GM21737 (cell line): ENCODE results near the gene LTC4S.

Source experiments
- ATAC-seq: cut with Tn5 transposase; IDR thresholded peaks from one replicate; pipeline ENCODE4 v1.9.1; 2021; ENCODE audit warnings: mild to moderate bottlenecking, moderate library complexity; ENCODE audit not compliant: unreplicated experiment

Gene LTC4S

DNA sequence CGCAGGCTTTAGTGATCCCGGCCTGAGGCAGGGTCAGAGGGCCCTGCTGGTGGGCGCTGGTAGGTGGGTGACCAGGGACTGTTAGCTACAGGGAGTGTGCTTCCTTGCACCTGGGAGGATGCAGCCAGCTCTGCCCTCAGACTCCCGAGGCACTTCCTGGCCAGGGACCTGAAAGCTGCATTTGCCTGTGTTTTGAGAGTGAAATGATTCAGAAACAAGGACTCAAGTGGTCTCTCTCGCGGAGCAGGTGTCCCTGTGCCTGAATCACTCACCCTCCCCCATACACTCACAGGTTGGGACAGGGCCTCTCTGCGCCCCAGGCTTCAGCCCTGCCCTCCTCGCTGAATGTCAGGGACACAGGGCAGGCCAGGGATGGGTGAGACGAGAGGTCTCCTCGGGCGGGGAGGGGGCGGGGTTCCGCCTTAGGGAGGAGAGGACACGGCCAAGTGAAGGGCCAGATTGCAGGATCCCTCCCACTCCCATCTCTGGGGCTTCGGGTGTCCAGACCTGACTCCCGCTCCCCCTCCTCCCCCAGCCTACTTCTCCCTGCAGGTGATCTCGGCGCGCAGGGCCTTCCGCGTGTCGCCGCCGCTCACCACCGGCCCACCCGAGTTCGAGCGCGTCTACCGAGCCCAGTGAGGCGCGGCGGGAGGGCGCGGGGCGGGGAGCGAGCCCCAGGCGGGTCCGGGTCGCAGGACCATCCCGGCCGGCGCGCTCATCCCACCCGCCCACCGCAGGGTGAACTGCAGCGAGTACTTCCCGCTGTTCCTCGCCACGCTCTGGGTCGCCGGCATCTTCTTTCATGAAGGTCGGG lies 1.5 kb downstream of the LTC4S start:
- ATAC-seq, result no peak

GRCh38 chr5:179795863-179796833 lies 2.4 kb downstream of the LTC4S start:
- ATAC-seq, result peak; percentile 62

DNA sequence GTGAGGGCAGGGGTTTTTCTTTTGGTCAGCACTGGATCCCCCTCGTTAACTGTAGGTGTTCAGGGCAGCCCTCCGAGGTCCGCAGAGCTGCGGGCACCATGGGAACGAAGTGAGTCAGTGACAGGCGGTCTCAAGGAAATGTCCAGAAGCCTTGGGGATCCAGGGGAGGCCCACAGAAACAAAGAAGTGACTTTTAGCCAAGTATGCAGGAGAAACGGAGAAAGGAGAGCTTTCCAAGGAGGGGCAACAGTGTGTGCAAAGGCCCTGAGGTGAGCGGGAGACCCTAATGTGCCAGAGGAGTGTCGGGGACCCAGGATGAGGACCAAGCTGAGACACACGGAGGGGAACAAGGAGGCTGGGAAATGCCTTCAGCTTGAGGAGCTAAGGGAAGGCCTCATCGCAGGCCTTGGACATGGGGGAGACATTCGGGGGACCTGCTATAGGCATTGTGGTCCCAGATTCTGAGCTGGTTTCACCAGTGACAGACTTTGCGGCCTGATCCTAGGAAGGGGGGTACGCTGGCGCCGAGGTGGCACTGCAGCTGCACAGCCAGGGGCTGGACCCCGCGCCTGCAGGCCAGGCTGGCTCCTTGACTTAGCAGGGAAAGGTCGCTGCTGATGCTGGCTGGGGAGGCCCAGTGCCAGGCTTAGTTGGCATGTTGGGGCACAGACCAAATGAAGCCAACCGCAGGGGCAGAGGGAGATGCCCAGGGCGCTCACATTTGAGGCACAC lies 3.3 kb downstream of the LTC4S start:
- ATAC-seq, result no peak

GRCh38 chr5:179797741-179798140 lies 4.0 kb downstream of the LTC4S start:
- no peak for ATAC-seq

DNA sequence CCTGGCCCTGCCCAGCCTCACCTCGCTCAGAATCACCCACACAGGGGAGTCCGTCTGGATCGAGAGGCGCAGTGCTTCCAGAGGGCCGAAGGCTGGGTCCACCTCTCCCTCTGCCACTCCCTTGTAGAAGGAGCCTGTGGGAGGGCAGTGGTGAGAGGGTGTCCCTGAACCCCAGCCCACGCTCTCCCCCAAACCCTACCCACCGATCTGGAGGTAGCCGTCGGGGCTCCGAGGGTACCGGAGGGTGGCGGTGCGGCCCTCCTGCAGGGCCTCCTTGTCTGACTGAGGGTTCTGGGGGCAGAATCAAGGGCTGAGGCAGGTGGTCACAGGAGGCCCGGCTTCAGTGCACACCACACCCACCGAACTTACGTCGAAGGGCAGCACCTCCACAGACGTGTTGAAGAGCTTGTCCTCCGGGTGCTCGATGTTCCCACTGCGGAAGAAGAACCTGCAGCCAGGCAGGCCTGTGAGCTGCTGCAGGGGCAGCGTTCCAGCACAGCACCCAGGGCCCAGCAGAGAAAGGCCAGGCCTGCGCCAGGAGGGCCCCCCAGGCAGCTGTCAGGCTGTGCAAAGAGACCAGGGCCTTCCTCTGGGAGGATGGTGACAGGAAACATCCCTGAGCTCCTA lies 4.5 kb downstream of the LTC4S start:
- ATAC-seq, result no peak

GRCh38 chr5:179798771-179799643 lies 5.2 kb downstream of the LTC4S start:
- no peak for ATAC-seq

- ATAC-seq, result no peak
These were observed 5.8 kb downstream of the LTC4S start for GRCh38 chr5:179799644-179799973.

GRCh38 chr5:179800071-179800695 lies 6.4 kb downstream of the LTC4S start:
- no peak for ATAC-seq

GRCh38 chr5:179800696-179801201 lies 7.0 kb downstream of the LTC4S start:
- ATAC-seq, result no peak

GRCh38 chr5:179801304-179802206 lies 7.8 kb downstream of the LTC4S start:
- peak; percentile 34 for ATAC-seq

GRCh38 chr5:179802207-179802883 lies 8.6 kb downstream of the LTC4S start:
- ATAC-seq, result no peak

- ATAC-seq, result no peak
These were observed 9.3 kb downstream of the LTC4S start for GRCh38 chr5:179802950-179803562.

GRCh38 chr5:179803651-179804554 lies 10.1 kb downstream of the LTC4S start:
- ATAC-seq, result no peak

- ATAC-seq, result no peak
These were observed 10.8 kb downstream of the LTC4S start for GRCh38 chr5:179804555-179804947.

DNA sequence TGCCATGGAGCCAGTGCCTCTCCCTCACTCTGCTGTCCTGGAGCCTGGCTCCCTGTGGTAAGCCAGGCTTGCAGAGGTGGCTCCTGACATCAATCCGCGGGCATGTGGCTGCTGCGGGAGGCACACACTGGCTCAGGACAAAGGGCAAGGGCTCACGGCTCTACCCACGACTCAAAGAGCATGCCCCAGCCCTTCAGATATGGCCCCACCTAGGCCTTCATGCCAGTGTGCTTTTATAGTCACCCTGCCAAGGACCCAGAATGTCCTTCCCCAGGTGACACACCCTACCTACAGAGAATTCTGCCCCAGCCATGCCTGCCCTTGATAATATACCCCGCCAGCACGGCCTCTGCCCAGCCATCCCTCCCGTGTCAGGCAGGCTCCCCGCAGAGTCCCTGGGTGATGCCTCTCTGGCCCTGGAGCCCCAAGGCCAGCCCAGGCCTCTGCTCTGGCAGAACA lies 11.3 kb downstream of the LTC4S start:
- no peak for ATAC-seq
